DOHH2 (cell line): ENCODE data around the gene MTSS2.

Source experiments
- H3F3A ChIP-seq: fragments of 200-600 bp; sonication (generic), shearing (Covaris generic); 2 replicates; pipeline ENCODE4 v1.6.0; 2016; ENCODE audit warnings: antibody characterized with exemption, mild to moderate bottlenecking; ENCODE audit not compliant: control insufficient read depth, insufficient read depth
- H3K27ac ChIP-seq: fragments of 200-600 bp; sonication (generic); 2 replicates; pipeline ENCODE4 v1.5.1; 2014; ENCODE audit warnings: low read depth, mild to moderate bottlenecking, low read length, moderate library complexity
- H3K27me3 ChIP-seq: fragments of 200-600 bp; sonication (generic); 2 replicates; pipeline ENCODE4 v1.6.1; 2014; ENCODE audit warnings: mild to moderate bottlenecking, low read length, mixed read lengths; ENCODE audit not compliant: control insufficient read depth
- H3K36me3 ChIP-seq: fragments of 200-600 bp; sonication (generic); 2 replicates; pipeline ENCODE4 v1.6.1; 2014; ENCODE audit warnings: mild to moderate bottlenecking, low read length, moderate library complexity, mixed read lengths; ENCODE audit not compliant: control insufficient read depth
- H3K4me1 ChIP-seq: fragments of 200-600 bp; sonication (generic); 2 replicates; pipeline ENCODE4 v1.6.1; 2014; ENCODE audit warnings: mild to moderate bottlenecking, low read length, mixed read lengths; ENCODE audit not compliant: control insufficient read depth
- H3K4me2 ChIP-seq: fragments of 200-600 bp; sonication (generic); 2 replicates; pipeline ENCODE4 v1.6.0; 2014; ENCODE audit warnings: mild to moderate bottlenecking, low read length, moderate library complexity
- H3K4me3 ChIP-seq: fragments of 200-600 bp; sonication (generic); 2 replicates; pipeline ENCODE4 v1.5.1; 2014; ENCODE audit warnings: mild to moderate bottlenecking, low read length, mixed read lengths
- H3K79me2 ChIP-seq: fragments of 200-600 bp; sonication (generic); 2 replicates; pipeline ENCODE4 v1.6.1; 2014; ENCODE audit warnings: mild to moderate bottlenecking, low read length, mixed read lengths; ENCODE audit not compliant: control insufficient read depth
- H3K9me2 ChIP-seq: fragments of 200-600 bp; sonication (generic); replicated peaks from 2 replicates; pipeline ENCODE4 v1.6.1; 2014; ENCODE audit warnings: mild to moderate bottlenecking, low read length, mixed read lengths; ENCODE audit not compliant: control insufficient read depth
- H3K9me3 ChIP-seq: fragments of 200-600 bp; sonication (generic); 2 replicates; pipeline ENCODE4 v1.6.1; 2014; ENCODE audit warnings: antibody characterized with exemption, low read length, mixed read lengths; ENCODE audit not compliant: control insufficient read depth, insufficient read depth
- H4K20me1 ChIP-seq: fragments of 200-600 bp; sonication (generic); 2 replicates; pipeline ENCODE4 v1.6.0; 2014; ENCODE audit warnings: low read depth, mild to moderate bottlenecking, antibody characterized with exemption, low read length, moderate library complexity; ENCODE audit not compliant: control insufficient read depth, insufficient read depth
- EZH2phosphoT487 ChIP-seq: fragments of 200-600 bp; sonication (generic); IDR thresholded peaks from 2 replicates; pipeline ENCODE4 v1.6.1; 2017; ENCODE audit warnings: borderline replicate concordance, mild to moderate bottlenecking, antibody characterized with exemption, low read length, moderate library complexity, mixed read lengths
- TF ChIP-seq, protein P1 (sequence below): fragments of 200-600 bp; sonication (generic); IDR thresholded peaks from one replicate; pipeline ENCODE4 v1.5.1; 2014; ENCODE audit warnings: antibody characterized with exemption, mild to moderate bottlenecking, low read depth, low read length; ENCODE audit not compliant: poor library complexity, severe bottlenecking

The MTSS2 gene

DNA sequence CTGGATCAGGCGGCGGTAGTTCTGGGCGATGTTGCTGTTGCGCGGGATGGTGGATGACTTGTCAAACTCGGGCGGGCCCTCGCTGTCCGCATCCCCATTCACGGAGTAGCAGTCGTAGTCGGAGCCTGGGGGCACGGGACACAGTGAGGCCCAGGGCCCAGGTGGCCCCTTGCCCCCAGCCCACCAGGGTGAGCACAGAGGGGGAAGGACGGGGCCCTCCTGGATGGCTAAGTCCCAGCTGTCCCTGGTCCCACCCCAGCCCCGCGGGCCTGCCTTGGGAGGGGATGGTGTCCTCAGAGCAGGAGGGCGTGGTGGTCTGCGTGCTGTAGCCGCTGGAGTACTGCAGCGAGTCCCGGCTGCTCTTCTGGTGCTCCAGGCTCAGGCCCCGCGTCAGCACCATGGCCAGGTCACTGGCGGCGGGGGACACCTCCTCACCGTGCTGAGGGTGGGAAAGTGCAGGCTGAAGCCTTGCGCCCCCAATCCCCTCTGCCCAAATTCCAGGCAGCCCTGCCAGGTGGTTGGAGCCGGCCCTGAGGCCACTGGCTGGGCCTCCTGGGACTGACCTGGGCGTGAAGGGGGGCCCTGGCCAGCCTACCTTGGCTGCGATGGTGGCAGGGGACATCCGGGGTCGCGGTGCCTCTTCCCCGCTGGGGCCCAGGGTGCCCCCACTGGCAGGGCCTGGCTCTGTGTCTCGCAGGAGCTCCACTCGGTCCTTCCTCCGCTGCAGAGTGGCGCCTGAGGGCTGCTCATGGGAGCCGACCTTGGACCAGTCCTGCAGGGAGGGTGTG, 21.3 kb downstream of the MTSS2 start:
- no peaks in the 10 kb centered on the region for H3K9me2 ChIP-seq
- H3K27me3 ChIP-seq, result no peaks in the 10 kb centered on the region
- H4K20me1 ChIP-seq, result no peaks in the 10 kb centered on the region
- TF ChIP-seq, protein P1, sequence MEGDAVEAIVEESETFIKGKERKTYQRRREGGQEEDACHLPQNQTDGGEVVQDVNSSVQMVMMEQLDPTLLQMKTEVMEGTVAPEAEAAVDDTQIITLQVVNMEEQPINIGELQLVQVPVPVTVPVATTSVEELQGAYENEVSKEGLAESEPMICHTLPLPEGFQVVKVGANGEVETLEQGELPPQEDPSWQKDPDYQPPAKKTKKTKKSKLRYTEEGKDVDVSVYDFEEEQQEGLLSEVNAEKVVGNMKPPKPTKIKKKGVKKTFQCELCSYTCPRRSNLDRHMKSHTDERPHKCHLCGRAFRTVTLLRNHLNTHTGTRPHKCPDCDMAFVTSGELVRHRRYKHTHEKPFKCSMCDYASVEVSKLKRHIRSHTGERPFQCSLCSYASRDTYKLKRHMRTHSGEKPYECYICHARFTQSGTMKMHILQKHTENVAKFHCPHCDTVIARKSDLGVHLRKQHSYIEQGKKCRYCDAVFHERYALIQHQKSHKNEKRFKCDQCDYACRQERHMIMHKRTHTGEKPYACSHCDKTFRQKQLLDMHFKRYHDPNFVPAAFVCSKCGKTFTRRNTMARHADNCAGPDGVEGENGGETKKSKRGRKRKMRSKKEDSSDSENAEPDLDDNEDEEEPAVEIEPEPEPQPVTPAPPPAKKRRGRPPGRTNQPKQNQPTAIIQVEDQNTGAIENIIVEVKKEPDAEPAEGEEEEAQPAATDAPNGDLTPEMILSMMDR, result no peak
- TF ChIP-seq EZH2phosphoT487, result no peak
- H3K4me2 ChIP-seq, result no peak overlapping the region
- H3F3A ChIP-seq, result no peaks in the 10 kb centered on the region
- H3K27ac ChIP-seq, result no peak overlapping the region
- no peak overlapping the region for H3K4me3 ChIP-seq
- no peaks in the 10 kb centered on the region for H3K4me1 ChIP-seq
- H3K9me3 ChIP-seq, result no peaks in the 10 kb centered on the region
- H3K36me3 ChIP-seq, result no peaks in the 10 kb centered on the region
- H3K79me2 ChIP-seq, result no peaks in the 10 kb centered on the region

DNA sequence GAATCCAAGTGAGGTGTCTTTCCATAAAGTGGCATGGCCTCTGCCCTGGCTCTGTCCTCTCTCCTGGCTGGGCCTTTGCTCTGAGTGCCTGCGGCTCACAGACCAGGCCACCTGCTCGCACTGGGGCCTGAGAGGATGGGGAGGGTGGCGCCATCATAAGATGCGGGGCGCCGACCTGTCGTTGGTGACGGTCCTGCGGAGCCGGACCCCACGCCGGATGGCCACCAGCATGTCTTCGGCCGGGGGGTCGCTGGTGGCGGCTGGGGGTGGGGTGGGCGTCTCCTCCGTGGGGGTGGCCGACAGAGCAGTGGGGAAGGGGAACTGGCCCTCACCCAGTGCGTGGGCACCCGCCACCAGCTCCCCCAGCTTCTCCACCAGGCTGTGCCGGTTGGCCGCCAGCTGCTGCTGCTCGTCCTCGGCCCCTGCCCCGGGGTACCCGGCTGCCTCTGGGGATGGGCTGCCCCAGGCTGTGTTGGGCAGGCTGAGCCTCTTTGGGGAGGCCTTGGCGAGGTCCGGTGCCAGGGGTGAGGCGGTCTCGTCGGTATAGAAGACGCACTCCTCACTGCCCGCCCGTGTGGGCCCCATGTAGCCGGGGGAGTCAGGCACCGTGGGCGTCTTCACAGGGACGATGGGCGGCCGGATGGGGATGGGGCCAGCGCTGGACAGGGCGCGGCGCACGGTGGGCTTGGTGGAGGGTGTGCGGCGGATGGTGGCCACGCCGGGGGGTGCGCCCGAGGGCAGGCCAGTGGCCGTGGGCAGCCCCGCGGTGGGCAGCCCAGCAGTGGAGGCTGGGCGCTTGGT, 22.1 kb downstream of the MTSS2 start:
- H3K4me1 ChIP-seq, result no peaks in the 10 kb centered on the region
- H3K36me3 ChIP-seq, result no peaks in the 10 kb centered on the region
- no peaks in the 10 kb centered on the region for H3K9me2 ChIP-seq
- no peak overlapping the region for H3K4me2 ChIP-seq
- H3F3A ChIP-seq, result no peaks in the 10 kb centered on the region
- H3K27ac ChIP-seq, result no peak overlapping the region
- H3K9me3 ChIP-seq, result no peaks in the 10 kb centered on the region
- H3K4me3 ChIP-seq, result no peak overlapping the region
- H3K79me2 ChIP-seq, result no peaks in the 10 kb centered on the region
- no peaks in the 10 kb centered on the region for H3K27me3 ChIP-seq
- H4K20me1 ChIP-seq, result no peaks in the 10 kb centered on the region
- TF ChIP-seq, protein P1, result no peak
- no peak for TF ChIP-seq EZH2phosphoT487

DNA sequence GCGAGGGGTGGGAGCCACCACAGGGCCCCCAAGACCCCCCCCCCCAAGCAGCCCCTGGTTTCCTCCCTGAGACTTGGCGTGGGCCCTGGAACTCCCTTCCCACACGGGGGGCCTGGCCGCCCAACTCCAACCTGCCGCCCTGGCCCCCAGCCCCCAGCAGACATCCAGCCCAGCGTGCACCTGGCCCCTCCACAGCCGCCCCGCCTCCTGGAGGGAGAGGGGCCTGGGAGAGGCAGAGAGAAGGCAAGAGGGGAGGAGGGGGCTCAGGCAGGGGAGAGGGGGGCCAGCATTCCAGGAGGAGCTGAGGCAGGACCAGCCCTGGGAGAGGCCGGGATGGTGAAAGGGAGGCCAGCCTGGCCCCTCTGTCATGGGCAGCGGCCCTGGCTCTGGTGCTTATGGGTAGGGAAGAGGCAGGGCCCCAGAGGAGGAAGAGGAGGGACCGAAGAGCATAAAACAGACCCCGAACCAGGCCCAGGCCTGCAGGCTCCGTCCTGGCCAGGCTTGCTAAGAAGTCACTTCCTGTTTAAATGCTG, 22.8 kb downstream of the MTSS2 start:
- H3K4me1 ChIP-seq, result no peaks in the 10 kb centered on the region
- H3K4me3 ChIP-seq, result no peak overlapping the region
- H4K20me1 ChIP-seq, result no peaks in the 10 kb centered on the region

More for the DNA sequence above, 22.8 kb downstream of the MTSS2 start:
- Histone ChIP-seq H3F3A (no peaks in the 10 kb centered on the region), H3K9me3 (no peaks in the 10 kb centered on the region), H3K27ac (no peak overlapping the region), H3K79me2 (no peaks in the 10 kb centered on the region), H3K27me3 (no peaks in the 10 kb centered on the region), H3K4me2 (no peak overlapping the region), H3K9me2 (no peaks in the 10 kb centered on the region), H3K36me3 (no peaks in the 10 kb centered on the region)
- TF ChIP-seq, protein P1, result no peak
- TF ChIP-seq EZH2phosphoT487, result no peak
